HG03565 (cell line): ENCODE data around the gene KIR3DL1.
"Not testable (repeated sequence)": the region's sequence is repeated elsewhere in the genome, so short reads cannot be mapped to it uniquely, and the experiment has no call there.

Source experiments
- ATAC-seq: cut with Tn5 transposase; IDR thresholded peaks from one replicate; pipeline ENCODE4 v1.9.1; 2021; ENCODE audit warnings: mild to moderate bottlenecking, moderate library complexity; ENCODE audit not compliant: unreplicated experiment

KIR3DL1 gene

GRCh38 chr19:54816251-54816650, at the start of gene KIR3DL1:
TSS of gene KIR3DL1 (plus strand) at chr19:54816468.
- ATAC-seq, result not testable (repeated sequence)

DNA sequence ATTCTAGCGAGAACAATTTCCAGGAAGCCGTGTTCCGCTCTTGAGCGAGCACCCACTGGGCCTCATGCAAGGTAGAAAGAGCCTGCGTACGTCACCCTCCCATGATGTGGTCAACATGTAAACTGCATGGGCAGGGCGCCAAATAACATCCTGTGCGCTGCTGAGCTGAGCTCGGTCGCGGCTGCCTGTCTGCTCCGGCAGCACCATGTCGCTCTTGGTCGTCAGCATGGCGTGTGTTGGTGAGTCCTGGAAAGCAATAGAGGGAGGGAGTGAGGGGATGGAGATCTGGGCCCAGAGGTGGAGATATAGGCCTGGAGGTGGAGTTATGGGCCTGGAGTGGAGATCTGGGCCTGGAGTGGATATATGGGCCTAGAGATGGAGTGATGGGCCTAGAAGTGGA, 46.6 kb upstream of the KIR3DL1 start, which contains the start of gene KIR2DL1:
Gene KIR2DL1 (plus strand): TSS at position 148 of the 400 bp plus-strand sequence. CDS start 58 bp downstream, at position 206.
- not testable (repeated sequence) for ATAC-seq

DNA sequence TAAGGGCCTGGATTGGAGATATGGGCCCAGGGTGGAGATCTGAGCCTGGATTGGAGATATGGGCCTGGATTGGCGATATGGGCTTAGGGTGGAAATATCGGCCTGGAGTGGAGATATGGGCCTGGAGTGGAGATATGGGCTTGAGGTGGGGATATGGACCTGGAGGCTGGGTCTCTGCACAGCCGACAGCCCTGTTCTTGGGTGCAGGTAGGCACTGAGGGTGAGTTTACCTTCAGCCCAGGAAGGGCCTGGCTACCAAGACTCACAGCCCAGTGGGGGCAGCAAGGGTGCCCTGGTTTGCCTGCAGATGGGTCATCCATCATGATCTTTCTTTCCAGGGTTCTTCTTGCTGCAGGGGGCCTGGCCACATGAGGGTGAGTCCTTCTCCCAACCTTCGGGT, 45.8 kb upstream of the KIR3DL1 start:
- ATAC-seq, result not testable (repeated sequence)

DNA sequence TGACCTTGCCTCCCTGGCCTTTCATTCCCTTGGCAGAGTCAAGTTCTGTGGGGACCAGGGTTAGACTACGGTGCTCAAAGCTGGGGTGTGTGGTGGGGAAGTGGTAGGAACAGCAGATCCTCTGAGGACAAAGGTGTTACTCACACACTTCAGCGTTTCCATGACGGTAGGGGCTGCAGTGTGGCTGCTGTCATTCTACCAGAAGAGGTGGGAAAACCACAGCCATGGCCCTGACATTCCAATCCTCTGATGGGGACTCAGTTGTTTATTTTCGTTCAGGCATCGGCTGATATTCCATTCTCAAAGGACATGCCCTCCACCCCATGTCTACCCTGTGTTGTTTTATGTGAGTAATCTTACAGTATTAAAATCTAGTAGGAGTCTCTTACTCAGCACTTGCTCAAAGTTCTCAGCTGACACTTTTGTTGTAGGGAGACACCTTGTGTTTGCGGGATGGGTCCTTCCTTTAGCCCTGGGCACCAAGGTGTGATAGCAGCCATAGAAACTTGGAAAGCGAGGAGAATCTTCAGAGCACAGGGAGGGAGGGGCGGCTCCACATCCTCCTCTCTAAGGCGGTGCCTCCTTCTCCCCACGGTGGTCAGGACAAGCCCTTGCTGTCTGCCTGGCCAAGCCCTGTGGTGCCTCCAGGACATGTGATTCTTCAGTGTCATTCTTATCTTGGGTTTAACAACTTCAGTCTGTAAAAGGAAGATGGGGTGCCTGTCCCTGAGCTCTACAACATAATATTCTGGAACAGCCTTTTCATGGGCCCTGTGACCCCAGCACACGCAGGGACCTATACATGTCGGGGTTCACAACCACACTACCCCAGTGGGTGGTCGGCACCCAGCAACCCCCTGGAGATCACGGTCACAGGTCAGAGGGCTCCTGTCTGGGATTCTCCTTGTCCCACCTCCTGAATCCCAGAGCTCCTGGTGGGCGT, 45.0 kb upstream of the KIR3DL1 start:
- ATAC-seq, result not testable (repeated sequence)

GRCh38 chr19:54772666-54773065, 43.6 kb upstream of the KIR3DL1 start:
- not testable (repeated sequence) for ATAC-seq

- ATAC-seq, result not testable (repeated sequence)
Observed at GRCh38 chr19:54775095-54775815, 41.0 kb upstream of the KIR3DL1 start.

DNA sequence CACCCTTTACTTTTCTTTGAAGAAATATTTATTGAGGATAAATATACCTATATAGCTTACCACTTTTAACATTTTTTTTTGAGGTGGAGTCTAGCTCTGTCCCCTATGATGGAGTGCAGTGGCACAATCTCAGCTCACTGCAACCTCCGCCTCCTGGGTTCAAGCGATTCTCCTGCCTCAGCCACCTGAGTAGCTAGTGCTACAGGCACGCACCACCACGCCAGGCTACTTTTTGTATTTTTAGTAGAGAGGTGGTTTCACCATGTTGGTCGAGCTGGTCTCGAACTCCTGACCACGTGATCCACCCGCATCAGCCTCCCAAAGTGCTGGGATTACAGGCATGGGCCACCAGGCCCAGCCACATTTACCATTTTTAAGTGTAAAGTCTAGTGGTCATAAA, 40.4 kb upstream of the KIR3DL1 start:
- not testable (repeated sequence) for ATAC-seq

DNA sequence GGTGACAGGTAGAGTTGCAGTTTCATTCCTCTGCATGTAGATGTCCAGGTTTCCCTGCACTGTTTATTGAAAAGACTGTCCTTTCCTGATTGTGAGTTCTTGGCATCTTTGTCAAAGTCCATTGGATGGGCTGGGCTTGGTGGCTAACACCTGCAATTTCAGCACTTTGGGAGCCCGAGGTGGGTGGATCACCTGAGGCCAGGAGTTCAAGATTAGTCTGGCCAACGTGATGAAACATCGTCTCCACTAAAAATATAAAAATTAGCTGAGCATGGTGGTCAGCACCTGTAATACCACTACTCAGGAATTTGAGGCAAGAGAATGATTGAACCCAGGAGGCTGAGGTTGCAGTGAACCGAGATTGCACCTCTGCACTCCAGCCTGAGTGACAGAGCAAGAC, 38.4 kb upstream of the KIR3DL1 start:
- not testable (repeated sequence) for ATAC-seq

- not testable (repeated sequence) for ATAC-seq
Observed at GRCh38 chr19:54778896-54779295, 37.4 kb upstream of the KIR3DL1 start.

- ATAC-seq, result not testable (repeated sequence)
Observed at GRCh38 chr19:54782916-54783315, 33.4 kb upstream of the KIR3DL1 start.

DNA sequence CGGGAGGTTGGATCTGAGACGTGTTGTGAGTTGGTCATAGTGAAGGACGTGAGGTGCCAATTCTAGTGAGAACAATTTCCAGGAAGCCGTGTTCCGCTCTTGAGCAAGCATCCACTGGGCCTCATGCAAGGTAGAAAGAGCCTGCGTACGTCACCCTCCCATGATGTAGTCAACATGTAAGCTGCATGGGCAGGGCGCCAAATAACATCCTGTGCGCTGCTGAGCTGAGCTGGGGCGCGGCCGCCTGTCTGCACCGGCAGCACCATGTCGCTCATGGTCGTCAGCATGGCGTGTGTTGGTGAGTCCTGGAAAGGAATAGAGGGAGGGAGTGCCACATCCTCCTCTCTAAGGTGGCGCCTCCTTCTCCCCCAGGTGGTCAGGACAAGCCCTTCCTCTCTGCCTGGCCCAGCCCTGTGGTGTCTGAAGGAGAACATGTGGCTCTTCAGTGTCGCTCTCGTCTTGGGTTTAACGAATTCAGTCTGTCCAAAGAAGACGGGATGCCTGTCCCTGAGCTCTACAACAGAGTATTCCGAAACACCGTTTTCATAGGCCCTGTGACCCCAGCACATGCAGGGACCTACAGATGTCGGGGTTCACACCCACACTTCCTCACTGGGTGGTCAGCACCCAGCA, 30.1 kb upstream of the KIR3DL1 start:
- ATAC-seq, result not testable (repeated sequence)

- ATAC-seq, result not testable (repeated sequence)
Observed at GRCh38 chr19:54788154-54788553, 28.1 kb upstream of the KIR3DL1 start.

- no peak for ATAC-seq
Observed at GRCh38 chr19:54790711-54791110, 25.6 kb upstream of the KIR3DL1 start.

DNA sequence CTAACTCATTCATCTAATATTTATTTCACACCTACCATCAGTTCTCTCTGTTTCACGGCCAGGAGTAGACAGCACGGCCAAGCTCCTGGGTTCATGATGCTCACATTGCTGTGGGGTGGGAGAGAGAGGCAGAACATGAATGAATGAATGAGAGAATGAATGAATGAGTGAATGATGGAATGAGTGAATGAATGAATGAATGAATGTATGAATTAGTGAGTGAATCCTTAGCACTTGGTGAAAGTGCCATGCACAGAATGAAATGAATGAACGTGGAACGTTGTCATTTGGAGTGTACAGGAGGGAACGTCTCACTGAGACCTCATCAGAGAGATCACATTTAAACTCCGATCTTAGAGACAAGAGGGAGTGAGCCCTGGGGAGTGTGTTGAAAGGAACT, 24.8 kb upstream of the KIR3DL1 start:
- ATAC-seq, result no peak

GRCh38 chr19:54792814-54793213, 23.5 kb upstream of the KIR3DL1 start:
- no peak for ATAC-seq

DNA sequence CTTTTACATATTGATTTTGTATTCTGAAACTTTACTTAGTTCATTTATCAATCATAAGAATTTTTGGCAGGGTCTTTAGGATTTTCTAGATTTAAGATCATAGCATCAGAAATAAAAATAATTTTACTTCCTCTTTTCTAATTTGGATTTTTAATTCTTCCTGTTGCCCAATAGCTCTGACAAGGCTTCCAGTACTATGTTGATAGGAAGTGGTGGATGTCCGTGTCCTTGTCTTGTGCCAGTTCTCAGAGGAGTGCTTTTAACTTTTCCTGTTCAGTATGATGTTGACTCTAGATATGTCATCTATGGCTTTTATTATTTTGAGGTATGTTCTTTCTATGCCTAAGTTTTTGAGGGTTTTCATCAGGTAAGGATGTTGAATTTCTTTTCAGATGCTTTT, 20.5 kb upstream of the KIR3DL1 start:
- ATAC-seq, result no peak

DNA sequence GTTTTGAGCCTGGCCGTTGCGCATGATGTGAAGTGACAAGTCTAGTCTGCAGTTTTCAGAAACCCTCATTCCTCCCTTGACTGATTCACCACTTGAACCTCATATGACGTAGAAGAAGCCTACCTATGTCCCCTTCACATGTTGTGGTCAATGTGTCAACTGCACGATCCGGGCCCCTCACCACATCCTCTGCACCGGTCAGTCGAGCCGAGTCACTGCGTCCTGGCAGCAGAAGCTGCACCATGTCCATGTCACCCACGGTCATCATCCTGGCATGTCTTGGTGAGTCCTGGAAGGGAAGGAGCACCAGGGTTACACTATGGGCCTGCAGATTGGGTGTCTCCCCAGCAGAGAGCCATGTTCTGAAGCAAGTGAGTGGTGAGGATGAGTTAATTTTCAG, 12.9 kb upstream of the KIR3DL1 start, which contains the start of gene KIR2DL4:
Gene KIR2DL4 (plus strand): TSS at position 201 of the 400 bp plus-strand sequence. CDS start 42 bp downstream, at position 243.
- no peak for ATAC-seq

- ATAC-seq, result no peak
Observed at GRCh38 chr19:54804101-54804500, 12.2 kb upstream of the KIR3DL1 start.

GRCh38 chr19:54804571-54804970, 11.7 kb upstream of the KIR3DL1 start:
- no peak for ATAC-seq

- no peak for ATAC-seq
Observed at GRCh38 chr19:54805665-54806515, 10.4 kb upstream of the KIR3DL1 start.
